K562 (cell line): ENCODE data around the gene FZD10. TPM values are rescaled to one million over a fixed set of nuclear protein-coding genes. Genes with fewer than 3 reads are reported as not detected.

Source experiments
- C11orf30 ChIP-seq: fragments of 450-650 bp; IDR thresholded peaks from 2 replicates; pipeline ENCODE4 v1.6.1; 2016; ENCODE audit warnings: low read depth, mild to moderate bottlenecking
- RAD51 ChIP-seq: fragments of 450-650 bp; IDR thresholded peaks from 2 replicates; pipeline ENCODE4 v1.7.1; 2016; ENCODE audit warnings: low read depth, mild to moderate bottlenecking, borderline replicate concordance
- STAT6 ChIP-seq: sonication (generic); formaldehyde crosslinking; IDR thresholded peaks from 2 replicates; pipeline ENCODE4 v1.8.1; 2023; ENCODE audit warnings: mild to moderate bottlenecking, missing genetic modification reagents
- TAF1 ChIP-seq: IDR thresholded peaks from 2 replicates; pipeline ENCODE4 v1.6.1; 2011; ENCODE audit warnings: mild to moderate bottlenecking, low read length, moderate library complexity; ENCODE audit not compliant: insufficient read depth, control insufficient read depth, severe bottlenecking; ENCODE audit errors: extremely low read depth
- TAF7 ChIP-seq: fragments of 450-650 bp; IDR thresholded peaks from 2 replicates; pipeline ENCODE4 v1.6.1; 2016; ENCODE audit warnings: missing genetic modification characterization, missing compliant biosample characterization
- polyA plus RNA-seq, 8 experiments: library from polyadenylated mRNA; depleted of rRNA in 4 of 8; stranded (reverse) in 5 of 8; unstranded in 3 of 8; fragments of >200 nt; fragmentation: Nextera tagmentation in 2 of 8; fragmentation: Illumina TruSeq in 1 of 8; extraction: Ambion mirVana in 2 of 8; extraction: Trizol in 1 of 8; gene quantifications; 2 replicates each; pipeline versions ENCODE4 v1.2.1 to v1.2.3, GENCODE V29; 2011 to 2014; ENCODE audit warnings: inconsistent platforms in 1 of 8, missing spikeins in 1 of 8
- total RNA-seq, 7 experiments: library from RNA; depleted of rRNA in 6 of 7; stranded (reverse); fragments of >200 nt in 6 of 7; fragmentation: Illumina TruSeq in 2 of 7; extraction: Trizol in 2 of 7; gene quantifications; 2 replicates each; pipeline versions ENCODE4 v1.2.1 to v1.2.3, GENCODE V29; 2011 to 2021; ENCODE audit warnings: low replicate concordance in 1 of 7
- TF ChIP-seq, protein P1 (sequence below): fragments of 250-450 bp; sonication (Bioruptor Pico); IDR thresholded peaks from 2 replicates; pipeline ENCODE4 v1.8.0; 2022; ENCODE audit warnings: moderate library complexity, mild to moderate bottlenecking, inconsistent platforms

FZD10 gene
- total and polyA plus RNA-seq, 9 of the 15 experiments (the other 6 are each of a cell fraction or from before 2014, with no cell fraction given) = not detected

DNA sequence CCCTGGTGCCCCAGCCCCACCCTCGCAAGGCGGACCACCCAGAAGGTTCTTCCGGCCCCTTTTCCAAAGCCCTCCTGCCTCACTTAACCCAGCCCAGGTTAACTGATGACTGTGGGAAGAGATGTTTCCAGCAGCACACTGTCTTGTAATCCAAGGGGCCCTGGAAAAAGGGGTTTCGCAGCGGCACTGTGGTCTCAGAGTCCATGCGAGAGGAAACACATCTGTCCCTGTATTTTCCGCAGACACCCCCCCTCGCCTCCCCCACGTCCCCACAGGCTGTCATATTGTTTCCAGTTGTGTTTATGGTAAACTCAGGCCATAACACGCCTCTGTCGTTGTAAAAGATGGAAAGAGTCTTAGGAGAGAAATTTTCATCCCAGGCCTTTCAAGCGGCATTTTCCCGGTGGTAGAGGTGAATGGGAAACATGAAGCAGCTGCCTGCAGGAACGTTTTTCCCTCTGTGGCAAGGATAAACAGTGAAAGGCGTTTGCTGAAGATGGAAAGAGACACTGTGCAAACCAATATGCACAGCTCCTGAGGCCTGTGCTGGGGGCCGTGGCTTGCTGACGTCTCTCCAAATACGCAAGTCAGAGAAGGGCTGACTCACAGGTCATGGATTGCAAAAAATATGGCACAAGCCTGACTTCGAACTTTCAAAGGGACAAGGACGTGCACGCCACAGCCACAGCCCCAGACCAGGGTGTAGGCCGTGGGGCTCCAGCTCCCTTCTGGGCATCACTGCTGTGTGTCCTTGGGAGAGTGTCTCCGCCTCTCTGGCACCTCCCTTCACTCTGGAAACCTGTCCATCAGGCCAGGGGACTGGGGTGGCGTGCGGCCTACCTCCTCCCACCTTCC is 22.5 kb upstream of the FZD10 start (continued):
- TF ChIP-seq RAD51 (no peak), STAT6 (CRISPR knock-in tag) (no peak), C11orf30 (no peak), TAF7 (tag) (no peak), TAF1 (no peak)
- TF ChIP-seq, protein P1, sequence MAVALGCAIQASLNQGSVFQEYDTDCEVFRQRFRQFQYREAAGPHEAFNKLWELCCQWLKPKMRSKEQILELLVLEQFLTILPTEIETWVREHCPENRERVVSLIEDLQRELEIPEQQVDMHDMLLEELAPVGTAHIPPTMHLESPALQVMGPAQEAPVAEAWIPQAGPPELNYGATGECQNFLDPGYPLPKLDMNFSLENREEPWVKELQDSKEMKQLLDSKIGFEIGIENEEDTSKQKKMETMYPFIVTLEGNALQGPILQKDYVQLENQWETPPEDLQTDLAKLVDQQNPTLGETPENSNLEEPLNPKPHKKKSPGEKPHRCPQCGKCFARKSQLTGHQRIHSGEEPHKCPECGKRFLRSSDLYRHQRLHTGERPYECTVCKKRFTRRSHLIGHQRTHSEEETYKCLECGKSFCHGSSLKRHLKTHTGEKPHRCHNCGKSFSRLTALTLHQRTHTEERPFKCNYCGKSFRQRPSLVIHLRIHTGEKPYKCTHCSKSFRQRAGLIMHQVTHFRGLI (CRISPR knock-in tag) = no peak
